ENCODE data around the gene WDR64. TPM values are rescaled to one million over a fixed set of nuclear protein-coding genes. Genes with fewer than 3 reads are reported as not detected.

WDR64 gene
- total and polyA plus RNA-seq, 2 experiments from 2014 or later: not detected

- TF ChIP-seq, protein P1, sequence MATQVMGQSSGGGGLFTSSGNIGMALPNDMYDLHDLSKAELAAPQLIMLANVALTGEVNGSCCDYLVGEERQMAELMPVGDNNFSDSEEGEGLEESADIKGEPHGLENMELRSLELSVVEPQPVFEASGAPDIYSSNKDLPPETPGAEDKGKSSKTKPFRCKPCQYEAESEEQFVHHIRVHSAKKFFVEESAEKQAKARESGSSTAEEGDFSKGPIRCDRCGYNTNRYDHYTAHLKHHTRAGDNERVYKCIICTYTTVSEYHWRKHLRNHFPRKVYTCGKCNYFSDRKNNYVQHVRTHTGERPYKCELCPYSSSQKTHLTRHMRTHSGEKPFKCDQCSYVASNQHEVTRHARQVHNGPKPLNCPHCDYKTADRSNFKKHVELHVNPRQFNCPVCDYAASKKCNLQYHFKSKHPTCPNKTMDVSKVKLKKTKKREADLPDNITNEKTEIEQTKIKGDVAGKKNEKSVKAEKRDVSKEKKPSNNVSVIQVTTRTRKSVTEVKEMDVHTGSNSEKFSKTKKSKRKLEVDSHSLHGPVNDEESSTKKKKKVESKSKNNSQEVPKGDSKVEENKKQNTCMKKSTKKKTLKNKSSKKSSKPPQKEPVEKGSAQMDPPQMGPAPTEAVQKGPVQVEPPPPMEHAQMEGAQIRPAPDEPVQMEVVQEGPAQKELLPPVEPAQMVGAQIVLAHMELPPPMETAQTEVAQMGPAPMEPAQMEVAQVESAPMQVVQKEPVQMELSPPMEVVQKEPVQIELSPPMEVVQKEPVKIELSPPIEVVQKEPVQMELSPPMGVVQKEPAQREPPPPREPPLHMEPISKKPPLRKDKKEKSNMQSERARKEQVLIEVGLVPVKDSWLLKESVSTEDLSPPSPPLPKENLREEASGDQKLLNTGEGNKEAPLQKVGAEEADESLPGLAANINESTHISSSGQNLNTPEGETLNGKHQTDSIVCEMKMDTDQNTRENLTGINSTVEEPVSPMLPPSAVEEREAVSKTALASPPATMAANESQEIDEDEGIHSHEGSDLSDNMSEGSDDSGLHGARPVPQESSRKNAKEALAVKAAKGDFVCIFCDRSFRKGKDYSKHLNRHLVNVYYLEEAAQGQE (IDR thresholded peaks at IDR 0.05; ENCODE audit: unreplicated experiment): no peak
- TF ChIP-seq STAT1 (IDR thresholded peaks at IDR 0.05; ENCODE audit: unreplicated experiment): no peak
Measured at GRCh38 chr1:241674805-241675384, 22.8 kb downstream of the WDR64 start (continued).

GRCh38 chr1:241675983-241676382 is 23.9 kb downstream of the WDR64 start:
- H3F3A ChIP-seq (replicated peaks; ENCODE audit: low read depth): no peaks in the 10 kb centered on the region
- Mint-ChIP-seq H3K9me3 (no peaks in the 10 kb centered on the region), H3K27me3 (ENCODE audit: insufficient read depth, low read depth, poor library complexity) (no peaks in the 10 kb centered on the region), H3K4me1 (no peaks in the 10 kb centered on the region), H3K4me3 (no peak overlapping the region), H3K36me3 (ENCODE audit: low read depth) (no peaks in the 10 kb centered on the region), H3K27ac (no peak overlapping the region)
- no peak overlapping the region for H2AFZ ChIP-seq
- H3K4me2 ChIP-seq: no peak overlapping the region
- H3K4me1 ChIP-seq (ENCODE audit: insufficient read depth): no peaks in the 10 kb centered on the region
- no peaks in the 10 kb centered on the region for H3K9me2 ChIP-seq (ENCODE audit: insufficient read depth)
- TF ChIP-seq NANOG (IDR thresholded peaks at IDR 0.05; ENCODE audit: borderline replicate concordance) (no peak), JUNB (IDR thresholded peaks at IDR 0.05; ENCODE audit: unreplicated experiment) (no peak)
- TF ChIP-seq, protein P2, sequence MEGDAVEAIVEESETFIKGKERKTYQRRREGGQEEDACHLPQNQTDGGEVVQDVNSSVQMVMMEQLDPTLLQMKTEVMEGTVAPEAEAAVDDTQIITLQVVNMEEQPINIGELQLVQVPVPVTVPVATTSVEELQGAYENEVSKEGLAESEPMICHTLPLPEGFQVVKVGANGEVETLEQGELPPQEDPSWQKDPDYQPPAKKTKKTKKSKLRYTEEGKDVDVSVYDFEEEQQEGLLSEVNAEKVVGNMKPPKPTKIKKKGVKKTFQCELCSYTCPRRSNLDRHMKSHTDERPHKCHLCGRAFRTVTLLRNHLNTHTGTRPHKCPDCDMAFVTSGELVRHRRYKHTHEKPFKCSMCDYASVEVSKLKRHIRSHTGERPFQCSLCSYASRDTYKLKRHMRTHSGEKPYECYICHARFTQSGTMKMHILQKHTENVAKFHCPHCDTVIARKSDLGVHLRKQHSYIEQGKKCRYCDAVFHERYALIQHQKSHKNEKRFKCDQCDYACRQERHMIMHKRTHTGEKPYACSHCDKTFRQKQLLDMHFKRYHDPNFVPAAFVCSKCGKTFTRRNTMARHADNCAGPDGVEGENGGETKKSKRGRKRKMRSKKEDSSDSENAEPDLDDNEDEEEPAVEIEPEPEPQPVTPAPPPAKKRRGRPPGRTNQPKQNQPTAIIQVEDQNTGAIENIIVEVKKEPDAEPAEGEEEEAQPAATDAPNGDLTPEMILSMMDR (conservative IDR thresholded peaks at IDR 0.05; ENCODE audit: low read depth in 2 of 2): no peak
- H3K27ac ChIP-seq (ENCODE audit: low read depth): no peak overlapping the region
- no peak overlapping the region for H3K4me3 ChIP-seq
- H3K27me3 ChIP-seq (ENCODE audit: insufficient read depth): no peaks in the 10 kb centered on the region
- DNase-seq (ENCODE audit: low spot score): no peak
- no peaks in the 10 kb centered on the region for H4K20me1 ChIP-seq (replicated peaks; ENCODE audit: insufficient read depth)
- H3K79me2 ChIP-seq (replicated peaks; ENCODE audit: insufficient read depth): no peaks in the 10 kb centered on the region
- H3K36me3 ChIP-seq (ENCODE audit: insufficient read depth): no peaks in the 10 kb centered on the region
- no peak for ATAC-seq

- H3K27me3 Mint-ChIP-seq (ENCODE audit: insufficient read depth, low read depth, poor library complexity): no peaks in the 10 kb centered on the region
- Histone ChIP-seq H3K79me2 (replicated peaks; ENCODE audit: insufficient read depth) (no peaks in the 10 kb centered on the region), H3F3A (replicated peaks; ENCODE audit: low read depth) (no peaks in the 10 kb centered on the region), H3K4me1 (ENCODE audit: insufficient read depth) (no peaks in the 10 kb centered on the region), H2AFZ (no peak overlapping the region), H3K27ac (ENCODE audit: low read depth) (no peak overlapping the region), H3K4me3 (no peak overlapping the region), H3K36me3 (ENCODE audit: insufficient read depth) (no peaks in the 10 kb centered on the region), H4K20me1 (replicated peaks; ENCODE audit: insufficient read depth) (no peaks in the 10 kb centered on the region), H3K9me2 (ENCODE audit: insufficient read depth) (no peaks in the 10 kb centered on the region; the same call in 1 of the 2 replicates), H3K4me2 (no peak overlapping the region), H3K27me3 (ENCODE audit: insufficient read depth) (no peaks in the 10 kb centered on the region)
- no peaks in the 10 kb centered on the region for H3K9me3 Mint-ChIP-seq
- H3K4me3 Mint-ChIP-seq: no peak overlapping the region
- ATAC-seq (no peak), DNase-seq (ENCODE audit: low spot score) (no peak)
- no peaks in the 10 kb centered on the region for H3K36me3 Mint-ChIP-seq (ENCODE audit: low read depth)
- no peak overlapping the region for H3K27ac Mint-ChIP-seq
- no peaks in the 10 kb centered on the region for H3K4me1 Mint-ChIP-seq
- TF ChIP-seq JUNB (IDR thresholded peaks at IDR 0.05; ENCODE audit: unreplicated experiment): no peak
- TF ChIP-seq POLR2AphosphoS5 (IDR thresholded peaks at IDR 0.05; ENCODE audit: low read depth): no peak
- TF ChIP-seq, protein P2 (conservative IDR thresholded peaks at IDR 0.05; ENCODE audit: low read depth in 2 of 2): no peak
Measured at GRCh38 chr1:241677201-241677600, 25.1 kb downstream of the WDR64 start.
